ENCODE measurements around the gene PDZRN4. TPM values are rescaled to one million over a fixed set of nuclear protein-coding genes. Genes with fewer than 3 reads are reported as not detected.

The PDZRN4 gene
- total RNA-seq, 1 experiment from 2014 or later, result not detected

DNA sequence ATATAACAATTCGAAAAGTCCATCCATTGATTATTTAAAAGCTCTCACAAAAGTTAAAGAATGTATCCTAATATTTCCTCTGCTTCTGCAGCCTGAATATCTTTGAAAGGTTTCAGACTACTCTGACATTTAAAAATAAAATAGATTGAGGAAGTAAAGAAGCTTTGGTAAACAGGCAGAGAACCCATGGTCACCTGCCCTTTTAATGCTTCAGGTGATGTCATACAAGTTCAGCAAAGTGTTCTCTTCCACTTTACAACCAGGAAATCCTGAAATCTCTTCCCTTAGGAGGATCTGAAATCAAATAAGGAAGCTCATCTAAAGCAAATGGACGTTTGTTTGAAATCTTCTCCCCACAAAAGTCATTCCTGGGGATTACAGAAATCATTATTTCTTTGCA, 322.4 kb downstream of the PDZRN4 start:
- no peak for TF ChIP-seq EZH2 (IDR thresholded peaks at IDR 0.05; ENCODE audit: borderline replicate concordance, low read depth, low read length, poor library complexity, severe bottlenecking)
- TF ChIP-seq, protein P1, sequence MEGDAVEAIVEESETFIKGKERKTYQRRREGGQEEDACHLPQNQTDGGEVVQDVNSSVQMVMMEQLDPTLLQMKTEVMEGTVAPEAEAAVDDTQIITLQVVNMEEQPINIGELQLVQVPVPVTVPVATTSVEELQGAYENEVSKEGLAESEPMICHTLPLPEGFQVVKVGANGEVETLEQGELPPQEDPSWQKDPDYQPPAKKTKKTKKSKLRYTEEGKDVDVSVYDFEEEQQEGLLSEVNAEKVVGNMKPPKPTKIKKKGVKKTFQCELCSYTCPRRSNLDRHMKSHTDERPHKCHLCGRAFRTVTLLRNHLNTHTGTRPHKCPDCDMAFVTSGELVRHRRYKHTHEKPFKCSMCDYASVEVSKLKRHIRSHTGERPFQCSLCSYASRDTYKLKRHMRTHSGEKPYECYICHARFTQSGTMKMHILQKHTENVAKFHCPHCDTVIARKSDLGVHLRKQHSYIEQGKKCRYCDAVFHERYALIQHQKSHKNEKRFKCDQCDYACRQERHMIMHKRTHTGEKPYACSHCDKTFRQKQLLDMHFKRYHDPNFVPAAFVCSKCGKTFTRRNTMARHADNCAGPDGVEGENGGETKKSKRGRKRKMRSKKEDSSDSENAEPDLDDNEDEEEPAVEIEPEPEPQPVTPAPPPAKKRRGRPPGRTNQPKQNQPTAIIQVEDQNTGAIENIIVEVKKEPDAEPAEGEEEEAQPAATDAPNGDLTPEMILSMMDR (conservative IDR thresholded peaks at IDR 0.05; ENCODE audit: low read depth, low read length), result no peak
- CTCF ChIA-PET, result no interaction called here
- no peak overlapping the region for H3K27ac ChIP-seq (ENCODE audit: low read depth, low read length, poor library complexity, severe bottlenecking)
- no peak overlapping the region for H3K4me3 ChIP-seq (ENCODE audit: low read depth, low read length, poor library complexity, severe bottlenecking)
- POLR2A ChIA-PET (ENCODE audit: low non-redundant PET), result no interaction called here
- no peaks in the 10 kb centered on the region for H3K9me3 ChIP-seq (ENCODE audit: low read depth, low read length, poor library complexity, severe bottlenecking)
- H3K36me3 ChIP-seq (ENCODE audit: insufficient read depth, low read length, poor library complexity, severe bottlenecking), result no peaks in the 10 kb centered on the region
- peaks cover 64% of the 10 kb centered on the region for H3K4me1 ChIP-seq (ENCODE audit: insufficient read depth, low read length, poor library complexity, severe bottlenecking)
- H3K27me3 ChIP-seq (replicated peaks; ENCODE audit: insufficient read depth, low read depth, low read length, poor library complexity), result no peaks in the 10 kb centered on the region
- intact Hi-C loops (cut with micrococcal nuclease; ENCODE audit: unreplicated experiment), result no loop called here
- DNase-seq (ENCODE audit: low spot score), result no peak
- BruUV-seq (replicated peaks), result no TSS peak

DNA sequence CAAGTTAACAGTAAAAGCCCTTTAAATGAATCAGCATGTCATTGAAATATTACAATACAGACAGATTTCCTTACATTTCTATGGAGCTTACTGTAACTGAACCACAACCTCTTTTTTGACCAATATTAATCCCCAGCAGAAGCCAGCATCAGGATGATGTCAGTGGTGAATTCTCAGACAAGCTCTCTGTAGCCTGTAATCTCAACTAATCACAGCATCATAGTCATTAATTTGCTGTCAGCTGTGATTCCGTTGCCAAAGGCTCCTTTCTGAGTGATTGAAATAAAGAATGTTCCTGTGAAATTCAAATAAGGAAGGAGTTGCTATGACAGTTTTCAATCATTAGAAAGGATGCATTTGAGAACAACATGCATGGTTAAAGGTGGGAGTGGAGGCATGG, 323.1 kb downstream of the PDZRN4 start:
- no peak overlapping the region for H3K27ac ChIP-seq (ENCODE audit: low read depth, low read length, poor library complexity, severe bottlenecking)
- H3K9me3 ChIP-seq (ENCODE audit: low read depth, low read length, poor library complexity, severe bottlenecking), result no peaks in the 10 kb centered on the region
- H3K4me3 ChIP-seq (ENCODE audit: low read depth, low read length, poor library complexity, severe bottlenecking), result no peak overlapping the region
- no peaks in the 10 kb centered on the region for H3K36me3 ChIP-seq (ENCODE audit: insufficient read depth, low read length, poor library complexity, severe bottlenecking)
- ChIA-PET POLR2A (ENCODE audit: low non-redundant PET) (no interaction called here), CTCF (no interaction called here)
- peaks cover 67% of the 10 kb centered on the region for H3K4me1 ChIP-seq (ENCODE audit: insufficient read depth, low read length, poor library complexity, severe bottlenecking)
- no peak for DNase-seq (ENCODE audit: low spot score)
- no TSS peak for BruUV-seq (replicated peaks)
- TF ChIP-seq, protein P1 (conservative IDR thresholded peaks at IDR 0.05; ENCODE audit: low read depth, low read length), result no peak
- TF ChIP-seq EZH2 (IDR thresholded peaks at IDR 0.05; ENCODE audit: borderline replicate concordance, low read depth, low read length, poor library complexity, severe bottlenecking), result no peak
- no peaks in the 10 kb centered on the region for H3K27me3 ChIP-seq (replicated peaks; ENCODE audit: insufficient read depth, low read depth, low read length, poor library complexity)
- intact Hi-C loops (cut with micrococcal nuclease; ENCODE audit: unreplicated experiment), result no loop called here

GRCh38 chr12:41512497-41512896, 324.4 kb downstream of the PDZRN4 start:
- H3K36me3 ChIP-seq (ENCODE audit: insufficient read depth, low read length, poor library complexity, severe bottlenecking), result no peaks in the 10 kb centered on the region
- CTCF ChIA-PET, result no interaction called here
- peak; percentile 68 for DNase-seq (ENCODE audit: low spot score)
- no peaks in the 10 kb centered on the region for H3K9me3 ChIP-seq (ENCODE audit: low read depth, low read length, poor library complexity, severe bottlenecking)
- POLR2A ChIA-PET (ENCODE audit: low non-redundant PET), result no interaction called here
- peak overlapping the region; percentile 51 for H3K27ac ChIP-seq (ENCODE audit: low read depth, low read length, poor library complexity, severe bottlenecking)
- BruUV-seq (replicated peaks), result no TSS peak
- no peaks in the 10 kb centered on the region for H3K27me3 ChIP-seq (replicated peaks; ENCODE audit: insufficient read depth, low read depth, low read length, poor library complexity)
- no peak for TF ChIP-seq EZH2 (IDR thresholded peaks at IDR 0.05; ENCODE audit: borderline replicate concordance, low read depth, low read length, poor library complexity, severe bottlenecking)
- TF ChIP-seq, protein P1 (conservative IDR thresholded peaks at IDR 0.05; ENCODE audit: low read depth, low read length), result no peak
- no peak overlapping the region for H3K4me3 ChIP-seq (ENCODE audit: low read depth, low read length, poor library complexity, severe bottlenecking)
- peaks cover 67% of the 10 kb centered on the region for H3K4me1 ChIP-seq (ENCODE audit: insufficient read depth, low read length, poor library complexity, severe bottlenecking)
- intact Hi-C loops (cut with micrococcal nuclease; ENCODE audit: unreplicated experiment), result no loop called here
